Measurements from ENCODE around the gene SEPHS2.
"Not testable (repeated sequence)": the region's sequence is repeated elsewhere in the genome, so short reads cannot be mapped to it uniquely, and the experiment has no call there.

Gene SEPHS2, protein sequence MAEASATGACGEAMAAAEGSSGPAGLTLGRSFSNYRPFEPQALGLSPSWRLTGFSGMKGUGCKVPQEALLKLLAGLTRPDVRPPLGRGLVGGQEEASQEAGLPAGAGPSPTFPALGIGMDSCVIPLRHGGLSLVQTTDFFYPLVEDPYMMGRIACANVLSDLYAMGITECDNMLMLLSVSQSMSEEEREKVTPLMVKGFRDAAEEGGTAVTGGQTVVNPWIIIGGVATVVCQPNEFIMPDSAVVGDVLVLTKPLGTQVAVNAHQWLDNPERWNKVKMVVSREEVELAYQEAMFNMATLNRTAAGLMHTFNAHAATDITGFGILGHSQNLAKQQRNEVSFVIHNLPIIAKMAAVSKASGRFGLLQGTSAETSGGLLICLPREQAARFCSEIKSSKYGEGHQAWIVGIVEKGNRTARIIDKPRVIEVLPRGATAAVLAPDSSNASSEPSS

DNA sequence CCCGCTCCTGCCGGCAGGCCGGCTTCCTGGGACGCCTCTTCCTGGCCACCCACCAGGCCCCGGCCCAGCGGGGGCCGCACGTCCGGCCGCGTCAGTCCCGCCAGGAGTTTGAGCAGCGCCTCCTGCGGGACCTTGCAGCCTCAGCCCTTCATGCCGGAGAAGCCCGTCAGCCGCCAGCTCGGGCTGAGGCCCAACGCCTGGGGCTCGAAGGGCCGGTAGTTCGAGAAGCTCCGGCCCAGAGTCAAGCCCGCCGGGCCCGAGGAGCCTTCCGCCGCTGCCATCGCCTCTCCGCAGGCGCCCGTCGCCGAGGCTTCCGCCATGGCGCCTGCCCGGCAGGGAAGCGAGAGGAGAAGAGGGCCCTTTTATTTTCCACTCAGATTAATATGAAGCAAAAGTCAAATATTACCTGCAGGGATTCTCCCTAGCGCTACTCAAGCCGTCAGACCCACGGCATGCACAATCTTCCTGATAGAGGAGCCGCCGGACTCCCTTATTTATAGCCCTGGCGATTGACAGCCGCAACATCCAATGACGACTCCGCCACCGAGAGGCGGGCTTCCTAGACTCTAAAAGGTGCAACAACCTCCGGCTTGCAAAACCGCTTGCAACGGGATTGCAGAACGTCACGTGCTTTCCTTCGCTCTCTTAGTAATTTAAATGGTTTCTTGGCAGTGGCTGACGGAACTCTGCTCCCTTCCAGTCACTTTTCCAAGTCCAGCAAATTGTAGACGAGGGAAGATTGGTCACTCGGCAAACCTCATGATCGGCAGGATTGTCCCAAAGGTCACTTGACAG, at the start of gene SEPHS2:
Gene SEPHS2, minus strand, starts transcription at position 467 of the 795 bp plus-strand sequence. Its CDS starts 147 bp downstream, at position 320.
- DNase-seq: peak; percentile 98

DNA sequence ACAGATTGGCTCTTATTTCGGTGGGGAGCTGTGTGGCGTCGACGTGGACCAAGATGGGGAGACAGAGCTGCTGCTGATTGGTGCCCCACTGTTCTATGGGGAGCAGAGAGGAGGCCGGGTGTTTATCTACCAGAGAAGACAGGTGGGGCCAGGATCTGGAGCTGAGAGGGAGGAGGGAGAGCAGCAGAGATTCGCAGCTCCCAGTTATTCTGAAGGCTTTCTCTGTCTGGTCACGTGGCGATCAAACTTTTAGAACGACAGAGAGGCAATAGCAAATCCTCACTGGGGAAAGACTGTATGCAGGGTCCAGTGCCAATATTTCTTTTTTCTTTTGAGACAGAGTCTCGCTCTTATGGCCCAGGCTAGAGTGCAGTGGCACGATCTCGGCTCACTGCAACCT, 49.0 kb upstream of the SEPHS2 start:
- no peak for DNase-seq

DNA sequence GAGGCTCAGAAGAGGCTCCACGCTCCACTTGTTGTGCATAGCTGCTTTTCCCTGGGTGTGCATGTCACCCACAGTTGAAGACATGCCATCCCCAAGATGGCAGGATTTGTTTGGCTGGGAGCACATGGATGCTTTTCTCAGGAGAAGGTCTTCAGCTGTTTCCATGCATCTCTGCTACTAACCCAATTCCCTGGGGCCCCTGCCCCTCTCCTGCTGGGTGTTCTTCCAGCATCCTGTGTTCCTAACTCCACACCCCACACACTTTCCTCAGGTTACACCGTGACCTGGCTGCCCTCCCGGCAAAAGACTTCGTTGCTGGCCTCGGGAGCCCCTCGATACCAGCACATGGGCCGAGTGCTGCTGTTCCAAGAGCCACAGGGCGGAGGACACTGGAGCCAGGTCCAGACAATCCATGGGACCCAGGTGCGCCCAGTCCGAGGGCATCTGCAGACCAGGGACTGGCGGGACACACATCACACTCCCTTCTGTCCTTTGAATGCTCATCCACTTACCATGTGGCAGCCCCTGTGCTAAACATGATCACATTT, 48.3 kb upstream of the SEPHS2 start:
- no peak for DNase-seq

DNA sequence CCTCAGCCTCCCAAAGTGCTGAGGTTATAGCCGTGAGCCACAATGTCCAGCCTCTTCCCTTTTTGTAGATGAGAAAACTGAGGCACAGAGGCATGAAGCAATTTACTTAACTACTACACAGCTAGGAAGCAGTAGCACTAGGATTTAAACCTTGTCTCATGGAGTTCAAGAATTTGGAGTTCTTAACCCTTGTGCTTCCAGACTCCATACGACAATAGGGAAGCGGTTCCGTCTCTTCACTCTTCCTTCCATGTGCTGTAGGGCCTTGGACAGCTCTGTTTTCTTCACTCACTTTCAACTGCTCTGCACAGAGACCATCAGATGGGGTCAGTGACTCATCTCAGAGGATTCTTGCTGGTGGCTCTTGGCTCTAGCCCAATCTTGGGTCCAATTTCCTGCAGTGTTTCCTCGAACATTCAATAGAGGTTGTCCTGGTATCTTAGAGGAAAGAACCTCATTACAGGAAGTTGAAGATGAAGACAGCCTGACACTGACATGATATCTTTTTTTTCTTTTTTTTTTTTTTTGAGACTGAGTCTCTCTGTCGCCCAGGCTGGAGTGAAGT, 46.2 kb upstream of the SEPHS2 start:
- DNase-seq: no peak

DNA sequence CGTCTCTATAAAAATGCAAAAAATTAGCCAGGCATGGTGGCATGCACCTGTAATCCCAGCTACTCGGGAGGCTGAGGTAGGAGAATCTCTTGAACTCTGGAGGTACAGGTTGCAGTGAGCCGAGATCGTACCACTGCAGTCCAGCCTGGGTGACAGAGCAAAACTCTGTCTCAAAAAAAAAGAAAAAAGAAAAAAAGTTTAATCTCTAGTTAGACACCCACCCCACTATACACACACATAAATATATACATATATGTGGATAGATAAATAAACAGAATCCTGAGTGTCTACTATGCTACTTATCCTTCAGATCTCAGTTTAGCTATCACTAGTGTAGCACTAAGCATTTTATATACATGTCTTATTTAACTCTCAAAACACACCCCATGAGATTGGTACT, 45.6 kb upstream of the SEPHS2 start:
- no peak for DNase-seq

DNA sequence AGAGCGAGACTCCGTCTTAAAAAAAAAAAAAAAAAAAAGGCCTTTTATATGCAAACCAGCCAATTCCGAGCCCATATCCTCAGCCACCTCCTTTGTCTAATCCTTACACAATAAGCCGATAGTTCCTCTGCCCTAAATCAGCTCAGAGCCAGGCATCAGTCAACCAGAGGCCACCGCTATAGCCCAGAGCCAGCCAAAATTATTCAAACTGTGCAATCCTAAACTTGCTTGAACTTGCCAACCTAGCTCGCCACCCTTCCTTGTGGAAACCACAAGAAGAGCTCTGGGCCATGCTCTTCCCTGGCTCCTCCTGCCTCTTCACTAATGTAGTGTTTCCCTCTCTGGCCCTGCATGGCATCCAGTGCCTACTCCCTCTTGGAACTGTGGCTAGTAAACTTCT, 44.5 kb upstream of the SEPHS2 start:
- DNase-seq: no peak

DNA sequence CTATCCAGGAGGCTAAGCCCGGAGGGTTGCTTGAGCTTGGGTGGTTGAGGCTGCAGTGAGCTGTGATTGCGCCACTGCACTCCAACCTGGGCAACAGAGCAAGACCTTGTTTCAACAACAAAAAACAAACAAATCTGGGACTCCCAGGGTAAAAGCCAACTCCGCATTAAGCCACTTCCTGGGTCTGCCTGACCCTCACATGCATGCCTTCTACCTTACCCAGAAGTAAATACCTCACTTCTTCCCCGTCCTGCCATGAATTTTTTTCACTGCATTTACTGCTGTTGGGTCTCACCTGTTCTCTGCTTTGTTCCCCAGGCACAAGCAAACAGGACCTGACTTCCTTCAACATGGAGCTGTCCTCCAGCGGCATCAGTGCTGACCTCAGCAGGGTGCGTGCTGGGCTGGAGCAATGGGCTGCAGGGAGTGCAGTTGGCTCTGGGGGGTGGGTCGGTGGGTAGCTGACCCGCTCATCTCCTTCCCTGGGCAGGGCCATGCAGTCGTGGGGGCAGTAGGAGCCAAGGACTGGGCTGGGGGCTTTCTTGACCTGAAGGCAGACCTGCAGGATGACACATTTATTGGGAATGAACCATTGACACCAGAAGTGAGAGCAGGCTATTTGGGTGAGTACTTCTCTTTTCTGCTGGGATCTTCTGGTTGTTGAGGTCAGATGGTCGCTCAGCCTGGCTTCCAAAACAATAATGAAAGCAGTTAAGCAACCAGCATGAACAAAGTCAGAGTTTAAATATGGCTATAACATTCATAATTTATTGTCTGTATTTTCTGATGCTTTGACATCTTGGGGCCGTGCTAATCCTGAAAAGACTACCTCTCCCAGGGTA, 43.3 kb upstream of the SEPHS2 start:
- no peak for DNase-seq

DNA sequence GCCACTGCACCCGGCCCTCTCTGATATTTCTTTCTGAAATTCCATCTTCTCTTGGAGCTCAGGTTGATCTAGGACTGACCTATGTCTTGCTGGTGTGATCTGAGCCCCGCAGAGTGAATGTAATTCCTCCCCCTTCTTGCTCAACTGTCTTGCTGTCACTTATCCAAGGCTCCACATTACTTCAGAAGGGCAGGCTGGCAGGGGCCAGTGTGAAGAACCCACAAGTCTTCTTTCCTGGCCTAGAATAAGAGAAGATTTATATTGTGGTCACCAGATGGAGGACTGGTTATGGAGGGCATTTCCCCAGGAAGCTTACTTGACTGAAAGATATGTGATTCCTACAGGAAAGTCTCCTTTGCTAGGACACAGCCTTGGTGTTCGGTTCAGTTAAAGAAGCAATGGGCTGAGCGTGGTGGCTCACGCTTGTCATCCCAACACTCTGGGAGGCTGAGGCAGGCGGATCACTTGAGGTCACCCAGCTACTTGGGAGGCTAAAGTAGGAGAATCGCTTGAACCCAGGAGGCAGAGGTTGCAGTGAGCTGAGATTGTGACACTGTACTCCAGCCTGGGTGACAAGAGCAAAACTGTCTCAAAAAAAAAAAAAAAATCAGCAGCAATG, 40.3 kb upstream of the SEPHS2 start:
- DNase-seq: no peak

DNA sequence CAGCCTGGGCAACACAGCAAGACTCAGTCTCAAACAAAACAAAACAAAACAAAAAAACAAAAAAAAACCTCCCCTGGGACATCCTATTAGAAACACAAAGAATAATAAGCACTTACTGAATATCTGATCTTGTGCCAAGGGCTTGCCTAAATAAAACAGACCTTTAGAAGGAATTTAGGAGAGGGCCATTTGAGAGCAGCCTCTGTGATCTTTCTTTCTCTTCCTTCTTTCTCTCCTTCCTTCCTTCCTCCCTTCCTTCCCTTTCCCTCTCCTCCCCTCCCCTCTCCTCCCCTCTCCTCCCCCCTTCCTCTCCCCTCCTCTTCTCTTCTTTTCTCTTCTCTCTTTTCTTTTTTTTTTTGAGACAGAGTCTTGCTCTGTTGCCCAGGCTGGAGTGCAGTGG, 39.2 kb upstream of the SEPHS2 start:
- no peak for DNase-seq

DNA sequence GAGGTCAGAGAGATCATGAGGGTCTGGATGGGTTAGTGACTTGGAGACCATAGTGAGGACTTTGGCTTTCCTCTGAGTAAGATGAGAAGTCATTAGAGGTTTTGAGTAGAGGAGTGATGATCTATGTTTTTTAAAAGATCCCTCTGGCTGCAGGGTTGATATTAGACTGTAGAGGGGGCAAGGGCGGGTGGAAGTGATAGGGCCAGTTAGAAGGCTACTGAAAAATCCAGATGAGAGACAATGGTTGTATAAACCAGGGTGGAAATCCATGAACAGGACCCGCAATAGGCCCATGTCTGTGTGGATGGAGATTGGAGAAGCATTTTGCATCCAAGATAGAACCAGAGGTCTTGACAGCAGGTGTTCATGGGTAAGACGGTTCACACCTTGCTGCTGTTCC, 36.7 kb upstream of the SEPHS2 start:
- no peak for DNase-seq

DNA sequence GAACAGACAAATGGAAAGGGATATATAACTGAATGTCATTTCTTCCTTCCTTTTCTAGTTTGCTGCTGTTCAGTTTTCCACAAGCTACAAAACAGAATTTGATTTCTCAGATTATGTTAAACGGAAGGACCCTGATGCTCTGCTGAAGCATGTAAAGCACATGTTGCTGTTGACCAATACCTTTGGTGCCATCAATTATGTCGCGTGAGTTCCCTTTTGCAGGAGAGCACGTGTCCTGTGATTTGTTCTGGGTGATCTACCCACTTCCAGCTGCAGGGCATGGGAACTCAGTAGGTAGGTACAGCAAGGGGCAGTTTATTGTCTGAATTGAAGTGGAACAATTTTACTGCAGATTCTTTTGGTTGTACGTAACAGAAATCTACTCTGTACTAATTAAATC, 35.7 kb upstream of the SEPHS2 start:
- DNase-seq: no peak

DNA sequence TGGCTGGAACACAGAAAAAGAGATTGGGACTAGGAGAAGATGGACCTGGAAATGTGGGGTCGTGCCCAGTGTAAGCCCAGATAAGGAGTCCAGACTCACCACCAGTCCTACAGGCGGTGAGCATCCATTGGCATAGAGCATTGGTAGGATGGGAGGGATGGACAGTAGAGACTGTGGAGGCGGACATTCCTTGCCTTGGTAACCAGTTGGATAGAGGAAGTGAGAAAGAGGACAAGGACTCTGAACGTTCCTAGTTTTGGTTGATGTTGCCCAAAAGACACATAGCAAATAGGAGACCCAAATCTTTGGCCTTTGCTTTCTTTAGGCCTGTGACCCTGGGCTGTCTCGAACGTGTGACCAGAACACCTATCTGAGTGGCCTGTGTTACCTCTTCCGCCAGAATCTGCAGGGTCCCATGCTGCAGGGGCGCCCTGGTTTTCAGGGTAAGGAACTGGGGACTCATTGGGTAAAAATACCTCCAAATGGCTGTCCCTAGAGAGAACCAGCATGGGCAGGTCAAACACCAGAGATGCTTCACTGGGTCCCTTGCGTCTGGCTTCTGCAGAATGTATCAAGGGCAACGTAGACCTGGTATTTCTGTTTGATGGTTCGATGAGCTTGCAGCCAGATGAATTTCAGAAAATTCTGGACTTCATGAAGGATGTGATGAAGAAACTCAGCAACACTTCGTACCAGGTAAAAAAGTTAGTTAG, 33.2 kb upstream of the SEPHS2 start:
- no peak for DNase-seq

DNA sequence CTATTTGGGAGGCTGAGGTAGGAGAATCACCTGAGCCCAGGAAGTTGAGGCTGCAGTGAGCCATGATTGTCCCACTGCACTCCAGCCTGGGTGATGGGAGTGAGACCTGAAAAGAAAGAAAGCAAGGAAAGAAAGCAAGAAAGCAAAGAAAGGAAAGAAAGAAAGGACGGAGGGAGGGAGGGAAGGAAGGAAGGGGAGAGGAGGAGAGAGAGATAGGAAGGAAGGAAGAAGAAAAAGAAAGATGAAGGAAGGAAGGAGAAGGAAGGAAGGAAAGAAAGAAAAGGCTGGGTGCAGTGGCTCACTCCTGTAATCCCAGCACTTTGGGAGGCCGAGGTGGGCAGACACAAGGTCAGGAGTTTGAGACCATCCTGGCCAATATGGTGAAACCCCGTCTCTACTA, 32.1 kb upstream of the SEPHS2 start:
- not testable (repeated sequence) for DNase-seq

DNA sequence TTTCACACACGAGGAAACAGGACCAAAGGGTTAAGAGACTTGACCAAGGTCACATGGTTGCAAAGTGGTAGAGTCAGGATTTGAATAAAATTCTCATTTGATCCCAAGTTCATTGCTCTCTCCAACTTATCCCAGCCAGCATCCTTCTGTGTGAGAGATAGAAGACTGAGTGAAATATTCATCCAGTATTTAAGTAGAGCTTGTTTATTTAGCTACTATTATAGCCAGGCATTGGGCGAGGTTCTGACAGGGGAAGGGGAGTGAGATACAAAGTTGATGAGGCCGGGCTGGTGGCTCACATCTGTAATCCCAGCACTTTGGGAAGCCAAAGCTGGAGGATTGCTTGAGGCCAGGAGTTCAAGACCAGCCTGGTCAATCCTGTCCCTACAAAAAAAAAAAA, 31.3 kb upstream of the SEPHS2 start:
- DNase-seq: no peak

DNA sequence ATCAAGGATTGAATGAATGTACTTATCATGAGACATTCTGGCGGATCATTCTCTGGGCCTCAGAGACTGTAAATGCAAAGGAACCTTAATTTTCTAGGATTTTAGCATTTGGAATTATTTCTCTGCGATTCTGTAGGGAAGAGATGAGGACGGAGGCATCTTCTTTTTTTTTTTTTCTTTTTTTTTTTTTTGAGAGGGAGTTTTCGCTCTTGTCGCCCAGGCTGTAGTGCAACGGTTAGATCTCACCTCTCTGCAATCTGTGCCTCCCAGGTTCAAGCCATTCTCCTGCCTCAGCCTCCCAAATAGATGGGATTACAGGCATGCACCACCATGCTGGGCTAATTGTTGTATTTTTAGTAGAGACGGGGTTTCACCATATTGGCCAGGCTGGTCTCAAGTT, 29.0 kb upstream of the SEPHS2 start:
- no peak for DNase-seq

DNA sequence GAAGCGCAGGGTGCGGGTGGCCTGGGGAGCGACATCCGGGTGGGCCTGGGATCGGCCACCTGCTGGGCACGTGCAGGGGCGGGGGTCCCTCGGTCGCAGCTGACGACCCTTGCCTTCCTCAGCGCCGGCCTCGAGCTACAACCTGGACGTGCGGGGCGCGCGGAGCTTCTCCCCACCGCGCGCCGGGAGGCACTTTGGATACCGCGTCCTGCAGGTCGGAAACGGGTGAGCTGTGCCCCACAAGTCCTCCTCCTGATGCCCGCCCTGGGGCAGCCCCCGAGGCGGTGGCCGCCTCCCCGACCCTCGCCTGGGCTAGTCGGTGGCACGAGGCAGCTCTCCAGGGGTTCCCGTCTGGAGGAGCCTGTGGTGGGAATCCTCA, 28.4 kb upstream of the SEPHS2 start:
- DNase-seq: no peak

DNA sequence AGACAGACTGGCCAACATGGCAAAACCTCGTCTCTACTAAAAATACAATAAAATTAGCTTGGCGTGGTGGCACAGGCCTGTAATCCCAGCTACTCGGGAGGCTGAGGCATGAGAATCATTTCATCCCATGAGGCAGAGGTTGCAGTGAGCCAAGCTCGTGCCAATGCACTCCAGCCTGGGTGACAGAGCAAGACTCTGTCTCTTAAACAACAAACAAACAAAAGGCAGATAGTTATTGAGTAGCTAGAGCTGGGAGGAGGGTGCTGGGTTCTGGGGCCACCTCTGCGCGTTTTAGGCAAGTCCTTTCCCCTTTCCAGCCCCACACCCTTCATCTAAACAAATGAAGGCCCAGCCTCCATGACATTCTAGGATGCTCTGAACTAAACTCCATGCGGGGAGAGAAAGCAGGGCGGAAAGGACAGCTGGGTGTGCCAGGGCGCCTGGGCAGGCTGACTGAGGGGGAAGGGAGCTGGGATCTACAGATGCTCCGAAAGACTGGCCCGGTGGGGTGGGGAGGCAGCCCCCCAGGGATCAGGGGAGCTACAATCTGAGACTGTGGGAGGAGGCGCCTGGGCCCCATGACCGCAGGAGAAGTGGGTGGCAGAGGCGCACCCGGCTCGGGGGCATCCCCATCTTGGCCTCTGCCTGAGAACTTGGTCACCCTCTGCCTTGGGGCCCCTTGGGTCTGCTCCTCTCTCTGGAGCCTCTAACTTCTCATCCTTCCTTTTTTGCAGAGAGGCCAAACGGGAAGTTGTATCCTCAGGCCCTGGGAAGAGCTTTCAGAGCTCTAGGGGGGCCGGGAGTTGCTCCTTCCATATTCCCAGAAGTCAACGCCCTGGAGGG, 27.8 kb upstream of the SEPHS2 start:
- DNase-seq: no peak

DNA sequence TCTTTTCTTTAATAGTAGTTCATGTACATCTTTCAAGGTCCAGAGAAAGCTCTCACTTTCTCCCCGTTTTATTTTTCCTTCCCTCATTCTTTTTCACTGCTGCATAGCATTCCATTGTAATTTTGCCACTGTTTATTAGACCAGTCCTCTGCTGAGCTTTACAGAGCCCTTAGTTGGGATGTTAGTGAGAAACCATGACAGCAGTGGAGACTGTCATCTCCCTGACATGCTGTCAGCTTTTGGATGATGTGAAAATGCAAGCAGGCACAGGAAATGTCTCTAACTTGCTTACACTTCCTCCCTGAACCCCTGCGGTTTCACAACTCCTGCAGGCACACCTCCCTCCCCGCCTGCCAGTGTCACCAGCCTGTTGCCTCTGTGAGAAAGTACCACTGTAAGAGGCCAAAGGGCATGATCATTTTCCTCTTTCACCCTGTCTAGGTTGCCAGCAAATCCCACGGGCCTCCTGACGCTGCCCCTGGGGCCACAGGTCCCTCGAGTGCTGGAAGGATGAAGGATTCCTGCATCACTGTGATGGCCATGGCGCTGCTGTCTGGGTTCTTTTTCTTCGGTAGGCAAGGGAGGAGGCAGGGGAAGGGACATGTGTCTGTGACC, 26.8 kb upstream of the SEPHS2 start, which contains the start of gene ITGAL:
Gene ITGAL, plus strand, starts transcription at position 415 of the 615 bp plus-strand sequence. Its CDS starts 96 bp downstream, at position 511.
- DNase-seq: no peak

DNA sequence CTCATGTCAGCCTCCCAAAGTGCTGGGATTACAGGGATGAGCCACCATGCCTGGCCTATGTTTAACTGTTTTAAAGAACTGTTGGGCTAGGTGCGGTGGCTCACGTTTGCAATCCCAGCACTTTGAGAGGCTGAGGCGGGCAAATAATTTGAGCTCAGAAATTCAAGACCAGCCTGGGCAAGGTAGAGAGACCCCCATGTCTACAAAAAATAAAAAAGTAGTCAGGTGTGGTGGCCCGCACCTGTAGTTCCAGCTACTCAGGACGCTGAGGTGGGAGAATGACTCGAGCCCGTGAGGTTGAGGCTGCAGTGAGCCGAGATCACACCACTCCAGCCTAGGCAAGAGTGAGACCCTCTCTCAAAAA, 24.9 kb upstream of the SEPHS2 start:
- DNase-seq: no peak

DNA sequence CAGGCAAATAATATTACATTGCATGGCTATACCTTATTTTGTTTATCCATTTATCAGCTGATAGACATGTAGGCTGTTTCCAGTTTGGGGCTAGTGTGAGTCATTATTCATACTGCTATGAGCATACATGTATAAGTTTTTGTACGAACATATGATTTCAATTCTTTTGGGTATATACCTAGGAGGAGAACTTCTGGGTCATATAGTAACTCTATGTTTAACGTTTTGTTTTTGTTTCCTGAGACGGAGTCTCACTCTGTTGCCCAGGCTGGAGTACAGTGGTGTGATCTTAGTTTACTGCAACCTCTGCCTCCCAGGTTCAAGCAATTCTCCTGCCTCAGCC, 24.5 kb upstream of the SEPHS2 start:
- no peak for DNase-seq

Measured in NCI-H226 (cell line).